HepG2 (cell line): ENCODE data around the gene NPHP3. TPM values are rescaled to one million over a fixed set of nuclear protein-coding genes. Genes with fewer than 3 reads are reported as not detected.

ENCODE experiments used
- ATAC-seq: fragments of 200-7000 bp; cut with Tn5 transposase; 3 replicates; pipeline ENCODE4 v1.9.1; 2020; ENCODE audit warnings: mild to moderate bottlenecking, moderate library complexity
- BruUV-seq: library from RNA; stranded (reverse); fragments of 400-500 nt; replicated peaks from 2 replicates; lab custom pipeline; 2021; lab: Mats Ljungman, UMichigan
- CTCF ChIA-PET: fragments of 300-600 bp; formaldehyde crosslinking; extraction: SDS; loops from one replicate; lab custom pipeline; 2021; ENCODE audit warnings: low total read pairs, inconsistent platforms, low intra/inter-chr PET ratio; lab: Yijun Ruan, JAX
- POLR2A ChIA-PET: fragments of 350-600 bp; sonication (Branson Sonifier 250); formaldehyde crosslinking; loops from one replicate; lab custom pipeline; 2020; ENCODE audit warnings: antibody characterized with exemption, inconsistent platforms; lab: Yijun Ruan, JAX
- DNase-seq: peaks from one replicate; pipeline ENCODE4 v3.0.0-alpha.2; 2015; ENCODE audit warnings: low spot score
- FAIRE-seq: peaks from 3 replicates; lab custom pipeline; 2011; peaks lifted over from hg19 to GRCh38; lab: Jason Lieb, UNC
- H2AFZ ChIP-seq: one replicate; pipeline ENCODE4 v1.6.1; 2011; ENCODE audit warnings: low read length, inconsistent platforms
- H3K27ac ChIP-seq: fragments of 300-600 bp; 3 replicates; pipeline ENCODE4 v1.8.0; 2011; ENCODE audit warnings: mixed run types, mild to moderate bottlenecking, mixed read lengths, low read length, inconsistent platforms; ENCODE audit not compliant: insufficient read depth; ENCODE audit errors: extremely low read length
- H3K27me3 ChIP-seq, 2 experiments: fragments of 200-600 bp in 1 of 2; 2 replicates in 1 of 2; 3 replicates in 1 of 2; pipeline versions ENCODE4 v1.6.0 to v1.8.0; 2011; ENCODE audit warnings: low read length in 2 of 2, mild to moderate bottlenecking in 2 of 2, moderate library complexity in 2 of 2, inconsistent platforms in 1 of 2; ENCODE audit not compliant: insufficient read depth in 2 of 2, control insufficient read depth in 1 of 2
- H3K36me3 ChIP-seq, 2 experiments: fragments of 200-600 bp in 1 of 2; replicated peaks in 1 of 2; 2 replicates in 1 of 2; 3 replicates in 1 of 2; pipeline versions ENCODE4 v1.5.1 to v1.8.0; 2011; ENCODE audit warnings: low read length in 2 of 2, inconsistent platforms in 1 of 2; ENCODE audit not compliant: insufficient read depth in 2 of 2, control insufficient read depth in 1 of 2
- H3K4me1 ChIP-seq: 2 replicates; pipeline ENCODE4 v1.5.1; 2012; ENCODE audit warnings: low read length, inconsistent platforms; ENCODE audit not compliant: insufficient read depth
- H3K4me2 ChIP-seq: 2 replicates; pipeline ENCODE4 v1.6.0; 2011; ENCODE audit warnings: low read depth, low read length, inconsistent platforms
- H3K4me3 ChIP-seq, 3 experiments: fragments of 200-600 bp in 1 of 3; sonication (generic), shearing (Covaris generic) in 1 of 3; replicated peaks in 1 of 3; 2 replicates each; pipeline ENCODE4 v1.5.1; 2011 to 2016; ENCODE audit warnings: low read length in 3 of 3, inconsistent platforms in 2 of 3, low read depth in 2 of 3, mild to moderate bottlenecking in 2 of 3, control low read depth in 1 of 3, mixed read lengths in 1 of 3; ENCODE audit not compliant: insufficient read depth in 1 of 3
- H3K79me2 ChIP-seq: one replicate; pipeline ENCODE4 v1.6.1; 2011; ENCODE audit warnings: low read length, inconsistent platforms; ENCODE audit not compliant: insufficient read depth
- H3K9ac ChIP-seq: 2 replicates; pipeline ENCODE4 v1.6.0; 2011; ENCODE audit warnings: mild to moderate bottlenecking, low read depth, low read length, inconsistent platforms; ENCODE audit not compliant: insufficient read depth
- H3K9me3 ChIP-seq: 2 replicates; pipeline ENCODE4 v1.5.1; 2012; ENCODE audit warnings: mild to moderate bottlenecking, low read length
- H4K20me1 ChIP-seq: 2 replicates; pipeline ENCODE4 v1.6.0; 2011; ENCODE audit warnings: inconsistent platforms, mild to moderate bottlenecking, low read length, moderate library complexity; ENCODE audit not compliant: insufficient read depth
- BHLHE40 ChIP-seq: IDR thresholded peaks from 2 replicates; pipeline ENCODE4 v1.6.1; 2011; ENCODE audit warnings: low read length, improper control_type of control experiment
- ELF3 ChIP-seq: IDR thresholded peaks from 2 replicates; pipeline ENCODE4 v1.6.1; 2016; ENCODE audit warnings: missing genetic modification reagents, missing compliant biosample characterization
- FOXA1 ChIP-seq, 2 experiments: fragments of 450-650 bp in 1 of 2; sonication (generic) in 1 of 2; formaldehyde crosslinking in 1 of 2; IDR thresholded peaks; 2 replicates each; pipeline versions ENCODE4 v1.4.0 to v1.6.1; 2016 to 2020; ENCODE audit warnings: missing genetic modification reagents in 1 of 2
- LCORL ChIP-seq, 2 experiments: fragments of 450-650 bp in 1 of 2; sonication (generic) in 1 of 2; formaldehyde crosslinking in 1 of 2; IDR thresholded peaks; 2 replicates each; pipeline versions ENCODE4 v1.5.0 to v1.6.1; 2017 to 2020; ENCODE audit warnings: antibody characterized with exemption in 1 of 2, missing genetic modification reagents in 1 of 2
- NCOA5 ChIP-seq: sonication (generic); formaldehyde crosslinking; IDR thresholded peaks from 2 replicates; pipeline ENCODE4 v1.4.0; 2020; ENCODE audit warnings: missing genetic modification reagents
- NFKB2 ChIP-seq: sonication (generic); formaldehyde crosslinking; IDR thresholded peaks from 2 replicates; pipeline ENCODE4 v1.4.0; 2020; ENCODE audit warnings: missing genetic modification reagents, borderline replicate concordance
- SKI ChIP-seq: fragments of 450-650 bp; IDR thresholded peaks from one replicate; pipeline ENCODE4 v1.6.1; 2018; ENCODE audit warnings: mild to moderate bottlenecking; ENCODE audit not compliant: partially characterized antibody
- SRSF1 ChIP-seq: fragments of 200-400 bp; formaldehyde crosslinking; optimal IDR thresholded peaks from 2 replicates; pipeline ENCODE3; 2017; ENCODE audit warnings: mild to moderate bottlenecking, low read depth, low read length, moderate library complexity
- TCF7 ChIP-seq: sonication (generic); IDR thresholded peaks from 2 replicates; pipeline ENCODE4 v1.6.1; 2016; ENCODE audit warnings: antibody characterized with exemption, low read depth
- ZBTB20 ChIP-seq: sonication (generic); formaldehyde crosslinking; IDR thresholded peaks from 2 replicates; pipeline ENCODE4 v1.8.1; 2023; ENCODE audit warnings: missing genetic modification reagents, low read depth, mild to moderate bottlenecking, borderline replicate concordance
- ZNF441 ChIP-seq: sonication (generic); formaldehyde crosslinking; IDR thresholded peaks from 2 replicates; pipeline ENCODE4 v1.7.0; 2021; ENCODE audit warnings: missing genetic modification reagents, borderline replicate concordance
- ZNF552 ChIP-seq: sonication (generic); formaldehyde crosslinking; IDR thresholded peaks from 2 replicates; pipeline ENCODE4 v1.9.0; 2022; ENCODE audit warnings: missing genetic modification reagents, mild to moderate bottlenecking, borderline replicate concordance
- ZNF781 ChIP-seq: sonication (generic); formaldehyde crosslinking; IDR thresholded peaks from 2 replicates; pipeline ENCODE4 v1.5.1; 2020; ENCODE audit warnings: borderline replicate concordance, mild to moderate bottlenecking, missing genetic modification reagents; ENCODE audit errors: not compliant biosample characterization
- ZSCAN5A ChIP-seq: sonication (generic); formaldehyde crosslinking; IDR thresholded peaks from 2 replicates; pipeline ENCODE4 v1.8.0; 2022; ENCODE audit warnings: mild to moderate bottlenecking, missing genetic modification reagents, borderline replicate concordance
- in situ Hi-C: cut with HindIII; loops from 2 replicates; pipeline ENCODE4 v1.10.0; 2017; ENCODE audit warnings: low pct_unique_long_range_greater_than_20kb; ENCODE audit not compliant: extremely low pct_ligation_motif_present
- intact Hi-C: fragments of 100-400 bp; cut with micrococcal nuclease; formaldehyde crosslinking; loops from one replicate; pipeline ENCODE4 v1.10.0; 2022; ENCODE audit not compliant: unreplicated experiment
- polyA plus RNA-seq, 8 experiments: library from polyadenylated mRNA; depleted of rRNA in 3 of 8; stranded (reverse) in 7 of 8; unstranded in 1 of 8; fragments of >200 nt; fragmentation: Illumina TruSeq in 4 of 8; extraction: Trizol in 4 of 8; gene quantifications; 2 replicates each; pipeline versions ENCODE4 v1.2.1 to v1.2.3, GENCODE V29; 2011 to 2016; ENCODE audit warnings: low read depth in 4 of 8, missing spikeins in 1 of 8, mixed read lengths in 1 of 8; ENCODE audit not compliant: insufficient read depth in 1 of 8
- total RNA-seq, 5 experiments: library from RNA; depleted of rRNA; stranded (reverse); fragments of >200 nt; fragmentation: Illumina TruSeq; extraction: Trizol; gene quantifications; 2 replicates each; pipeline ENCODE4 v1.2.3, GENCODE V29; 2016; ENCODE audit warnings: low read depth in 1 of 5

The NPHP3 gene
- total and polyA plus RNA-seq, 2 of the 13 experiments (the other 11 are each of a cell fraction or from before 2014, with no cell fraction given), result 11.0 to 20.2 TPM

GRCh38 chr3:132735589-132735988 is 13.4 kb upstream of the NPHP3 start:
- intact Hi-C loops, result no loop called here
- FAIRE-seq, result no peak
- no TSS peak for BruUV-seq
- no peak overlapping the region for H2AFZ ChIP-seq
- H4K20me1 ChIP-seq, result no peaks in the 10 kb centered on the region
- no peak overlapping the region for H3K9ac ChIP-seq
- H3K4me3 ChIP-seq, result no peak overlapping the region
- no peaks in the 10 kb centered on the region for H3K79me2 ChIP-seq
- TF ChIP-seq ELF3 (no peak), NCOA5 (CRISPR knock-in tag) (no peak), ZSCAN5A (CRISPR knock-in tag) (no peak), SKI (no peak), FOXA1 (IDR thresholded peaks at IDR 0.05) (no peak), FOXA1 (CRISPR knock-in tag; IDR thresholded peaks at IDR 0.05) (no peak), NFKB2 (CRISPR knock-in tag) (no peak), LCORL (IDR thresholded peaks at IDR 0.05) (no peak), LCORL (CRISPR knock-in tag; IDR thresholded peaks at IDR 0.05) (no peak), SRSF1 (no peak), ZNF441 (no peak), ZNF552 (no peak), TCF7 (no peak), ZNF781 (CRISPR knock-in tag) (no peak), BHLHE40 (no peak), ZBTB20 (CRISPR knock-in tag) (no peak)
- no peak overlapping the region for H3K4me2 ChIP-seq
- CTCF ChIA-PET, result no interaction called here
- in situ Hi-C loops, result no loop called here
- H3K27me3 ChIP-seq, result no peaks in the 10 kb centered on the region
- no peaks in the 10 kb centered on the region for H3K36me3 ChIP-seq
- no peak for DNase-seq
- POLR2A ChIA-PET, result no interaction called here
- no peak overlapping the region for H3K27ac ChIP-seq
- H3K9me3 ChIP-seq, result no peaks in the 10 kb centered on the region
- no peak for ATAC-seq
- no peaks in the 10 kb centered on the region for H3K4me1 ChIP-seq
